Lower lobe of right lung (tissue), 2 donors: ENCODE data around the gene CD200R1L. TPM values are rescaled to one million over a fixed set of nuclear protein-coding genes. Genes with fewer than 3 reads are reported as not detected.

Source experiments
- ATAC-seq, 2 donors: fragments of 200-7000 bp; cut with Tn5 transposase; one replicate each; pipeline ENCODE4 v1.9.1; 2020 to 2022; ENCODE audit warnings: mild to moderate bottlenecking in 2 of 2, moderate library complexity in 2 of 2
- DNase-seq: peaks from one replicate; pipeline ENCODE4 v3.0.0-alpha.2; 2020
- H3K27ac ChIP-seq: fragments of 200-600 bp; one replicate; pipeline ENCODE4 v1.8.0; 2022
- H3K27me3 ChIP-seq: fragments of 200-600 bp; one replicate; pipeline ENCODE4 v1.8.0; 2022; ENCODE audit warnings: low read depth
- H3K36me3 ChIP-seq: fragments of 200-600 bp; one replicate; pipeline ENCODE4 v1.8.0; 2022; ENCODE audit warnings: mild to moderate bottlenecking
- H3K4me1 ChIP-seq: fragments of 200-600 bp; one replicate; pipeline ENCODE4 v1.8.0; 2022
- H3K4me3 ChIP-seq: fragments of 200-600 bp; one replicate; pipeline ENCODE4 v1.8.0; 2022; ENCODE audit warnings: mild to moderate bottlenecking
- H3K9me3 ChIP-seq: fragments of 200-600 bp; one replicate; pipeline ENCODE4 v1.8.0; 2022
- CTCF ChIP-seq: fragments of 200-600 bp; IDR thresholded peaks from one replicate; pipeline ENCODE4 v1.8.0; 2022; ENCODE audit warnings: antibody characterized with exemption, mild to moderate bottlenecking
- intact Hi-C: fragments of 100-400 bp; cut with DNase I; formaldehyde crosslinking; loops from one replicate; pipeline ENCODE4 v1.11.0; 2022
- total RNA-seq: library from RNA; stranded (reverse); fragmentation: NEBNext Ultra II Directional; extraction: Animal tissue kit (Norgen Biotek cat#: 25700); gene quantifications from one replicate; pipeline ENCODE4 v1.2.1, GENCODE V29; 2021
- donor health status: DM: no; HTN: yes; CAD: no; lungs with severe emphysema.

The CD200R1L gene
- total RNA-seq, 1 donor from 2014 or later, result not detected

- TF ChIP-seq CTCF, result no peak
- Histone ChIP-seq H3K9me3 (no peaks in the 10 kb centered on the region), H3K4me3 (no peak overlapping the region), H3K27ac (no peak overlapping the region), H3K27me3 (no peaks in the 10 kb centered on the region), H3K36me3 (no peaks in the 10 kb centered on the region), H3K4me1 (peaks cover 2% of the 10 kb centered on the region)
- DNase-seq (no peak), ATAC-seq (no peak)
- intact Hi-C loops, result no loop called here
These were observed 28.4 kb downstream of the CD200R1L start for GRCh38 chr3:112818289-112818688.

- H3K27ac ChIP-seq, result no peak overlapping the region
- no peak for TF ChIP-seq CTCF
- H3K36me3 ChIP-seq, result no peaks in the 10 kb centered on the region
- intact Hi-C loops, result no loop called here
- DNase-seq (no peak), ATAC-seq (no peak)
- no peaks in the 10 kb centered on the region for H3K9me3 ChIP-seq
- H3K27me3 ChIP-seq, result no peaks in the 10 kb centered on the region
- H3K4me3 ChIP-seq, result no peak overlapping the region
- H3K4me1 ChIP-seq, result peaks cover 7% of the 10 kb centered on the region
These were observed 28.9 kb downstream of the CD200R1L start for GRCh38 chr3:112817797-112818196.

DNA sequence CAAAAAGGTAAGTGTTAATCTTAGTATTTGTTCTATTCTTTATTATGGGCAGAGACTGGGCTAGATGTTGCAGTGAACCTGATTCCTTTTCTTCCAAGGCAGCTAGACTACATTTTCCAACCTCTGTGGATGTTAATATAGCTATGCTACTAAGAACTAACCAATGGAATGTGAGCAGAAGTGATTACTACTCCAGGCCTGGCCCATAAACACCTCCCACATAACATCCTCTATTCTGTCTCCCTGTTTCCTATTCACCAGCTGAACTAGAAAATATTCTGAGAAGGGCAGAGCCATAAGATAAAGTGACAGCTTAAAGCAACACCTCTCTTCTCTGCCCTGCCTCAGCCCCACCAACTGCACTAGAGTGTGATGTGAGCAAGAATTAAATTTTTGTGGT lies 29.4 kb downstream of the CD200R1L start:
- ATAC-seq (no peak), DNase-seq (no peak)
- no peak for TF ChIP-seq CTCF
- Histone ChIP-seq H3K27me3 (no peaks in the 10 kb centered on the region), H3K4me3 (no peak overlapping the region), H3K27ac (no peak overlapping the region), H3K36me3 (no peaks in the 10 kb centered on the region), H3K4me1 (peaks cover 12% of the 10 kb centered on the region), H3K9me3 (no peaks in the 10 kb centered on the region)
- intact Hi-C loops, result no loop called here

DNA sequence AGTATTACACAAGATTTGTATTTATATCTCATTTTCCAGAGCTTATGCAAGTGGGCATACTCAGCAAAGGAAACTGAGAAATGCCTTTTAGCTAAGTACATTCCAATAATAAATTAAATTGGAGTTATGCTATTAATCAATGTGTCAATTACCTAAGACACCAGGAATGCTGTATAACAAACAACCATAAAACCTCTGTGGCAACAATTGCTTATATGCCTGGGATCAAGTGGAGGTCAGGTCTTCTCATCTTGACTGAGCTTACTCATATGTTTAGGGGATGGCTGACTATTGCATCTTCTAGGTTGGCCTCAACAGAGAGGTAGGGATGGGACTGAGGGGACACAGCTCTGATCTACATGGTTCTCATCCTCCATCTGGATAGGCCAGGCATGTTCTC lies 30.7 kb downstream of the CD200R1L start:
- no peak overlapping the region for H3K27ac ChIP-seq
- no peak for TF ChIP-seq CTCF
- no peaks in the 10 kb centered on the region for H3K36me3 ChIP-seq
- intact Hi-C loops, result no loop called here
- DNase-seq (no peak), ATAC-seq (no peak)
- no peaks in the 10 kb centered on the region for H3K9me3 ChIP-seq
- no peak overlapping the region for H3K4me3 ChIP-seq
- peaks cover 17% of the 10 kb centered on the region for H3K4me1 ChIP-seq
- H3K27me3 ChIP-seq, result no peaks in the 10 kb centered on the region

DNA sequence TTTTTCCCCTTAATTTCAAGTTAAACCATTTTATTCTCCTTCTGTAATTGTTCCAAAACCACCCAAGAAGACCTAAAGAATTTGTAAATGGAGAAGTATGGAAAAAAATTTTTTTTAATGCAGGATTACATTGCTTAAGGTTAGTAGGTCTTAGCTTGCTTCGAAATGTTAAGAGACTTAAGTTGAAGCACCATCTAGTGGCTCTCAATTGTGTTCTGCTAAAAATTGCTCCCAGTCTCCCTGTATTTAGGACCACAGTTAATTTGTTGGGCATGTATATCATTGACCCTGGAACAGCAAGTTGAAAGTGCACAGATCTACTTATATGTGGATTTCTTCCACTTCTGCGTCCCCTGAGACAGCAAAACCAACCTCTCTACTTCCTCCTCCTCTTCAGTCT lies 32.4 kb downstream of the CD200R1L start:
- intact Hi-C loops, result no loop called here
- H3K4me3 ChIP-seq, result no peak overlapping the region
- peaks cover 17% of the 10 kb centered on the region for H3K4me1 ChIP-seq
- H3K36me3 ChIP-seq, result no peaks in the 10 kb centered on the region
- no peaks in the 10 kb centered on the region for H3K27me3 ChIP-seq
- ATAC-seq (peak in 1 of 2 donors; percentile 48), DNase-seq (no peak)
- TF ChIP-seq CTCF, result peak; percentile 32
- H3K27ac ChIP-seq, result no peak overlapping the region
- H3K9me3 ChIP-seq, result no peaks in the 10 kb centered on the region

GRCh38 chr3:112813723-112814171 lies 32.9 kb downstream of the CD200R1L start:
- TF ChIP-seq CTCF, result no peak
- intact Hi-C loops, result no loop called here
- no peaks in the 10 kb centered on the region for H3K36me3 ChIP-seq
- no peak overlapping the region for H3K4me3 ChIP-seq
- peaks cover 17% of the 10 kb centered on the region for H3K4me1 ChIP-seq
- H3K9me3 ChIP-seq, result no peaks in the 10 kb centered on the region
- H3K27ac ChIP-seq, result no peak overlapping the region
- no peaks in the 10 kb centered on the region for H3K27me3 ChIP-seq
- peak; percentile 51 for DNase-seq
- ATAC-seq, result peak; percentile 70 to 85
